DMS53 (cell line): ENCODE measurements around the gene TIGD2.

Experiments used
- DNase-seq: peaks from one replicate; lab custom pipeline; 2025; lab: John Stamatoyannopoulos, UW

The TIGD2 gene

DNA sequence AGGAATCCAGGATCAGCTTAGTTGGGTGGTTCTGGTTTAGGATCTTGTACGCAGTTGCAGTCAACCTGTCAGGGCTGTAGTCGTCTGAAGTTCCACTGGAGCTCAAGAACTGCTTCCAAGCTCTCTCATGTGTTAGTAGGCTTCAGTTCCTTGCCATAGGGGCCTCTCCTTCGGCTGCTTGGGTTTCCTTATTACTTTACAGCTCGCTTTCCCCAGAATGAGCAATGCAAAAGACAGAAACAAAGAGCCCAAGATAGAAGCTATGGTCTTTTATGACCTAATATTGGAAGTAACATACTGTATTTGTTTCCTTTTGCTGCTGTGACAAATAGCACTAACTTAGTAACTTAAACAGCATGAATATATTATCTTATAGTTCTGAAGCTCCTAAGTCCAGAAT lies 51.7 kb downstream of the TIGD2 start:
- no peak for DNase-seq

DNA sequence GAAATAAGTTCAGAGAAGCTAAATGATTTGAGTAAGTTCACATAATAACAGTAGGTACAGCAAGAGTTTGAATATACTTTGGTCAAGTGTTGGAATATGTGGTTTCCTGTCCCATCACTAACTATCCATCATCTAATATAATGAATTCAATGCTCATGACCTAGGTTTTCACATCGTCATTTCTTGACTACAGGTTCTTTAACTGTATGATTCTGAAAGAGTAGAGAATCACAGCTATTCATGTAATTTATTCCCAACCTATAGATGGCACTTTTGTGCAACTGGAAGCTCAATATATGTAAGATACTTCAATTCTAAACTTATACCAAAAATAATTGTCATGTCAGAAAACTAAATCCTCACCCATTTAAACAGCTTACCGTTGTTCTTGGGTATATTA lies 53.1 kb downstream of the TIGD2 start:
- DNase-seq, result peak; percentile 23
